Caco-2 (cell line): Measurements from ENCODE around the gene L3HYPDH. TPM values are rescaled to one million over a fixed set of nuclear protein-coding genes. Genes with fewer than 3 reads are reported as not detected.

ENCODE experiments used
- BruUV-seq: library from RNA; stranded (reverse); fragments of 400-500 nt; replicated peaks from 2 replicates; lab custom pipeline; 2021; lab: Mats Ljungman, UMichigan
- CTCF ChIA-PET: fragments of 300-600 bp; sonication (Branson Sonifier 250); formaldehyde crosslinking; loops from one replicate; lab custom pipeline; 2022; ENCODE audit warnings: antibody characterized with exemption; lab: Charles Lee
- POLR2A ChIA-PET: fragments of 300-600 bp; sonication (Branson Sonifier 250); formaldehyde crosslinking; loops from one replicate; lab custom pipeline; 2022; ENCODE audit warnings: antibody characterized with exemption; lab: Charles Lee
- DNase-seq, 2 experiments: peaks; one replicate each; pipeline versions ENCODE4 v3.0.0 to v3.0.0-alpha.2; 2020 to 2022
- H3K27me3 ChIP-seq: replicated peaks from 2 replicates; pipeline ENCODE4 v1.6.0; 2011; ENCODE audit warnings: low read length; ENCODE audit not compliant: control insufficient read depth, insufficient read depth
- H3K36me3 ChIP-seq: 2 replicates; pipeline ENCODE4 v1.5.1; 2011; ENCODE audit warnings: low read length; ENCODE audit not compliant: control insufficient read depth, insufficient read depth
- H3K4me1 ChIP-seq: fragments of 250-450 bp; sonication (Bioruptor Pico); 2 replicates; pipeline ENCODE4 v1.5.1; 2020; ENCODE audit warnings: mild to moderate bottlenecking
- H3K4me3 ChIP-seq: 2 replicates; pipeline ENCODE4 v1.5.1; 2011; ENCODE audit warnings: low read depth, mild to moderate bottlenecking, control low read depth, low read length
- H3K9me3 ChIP-seq: fragments of 250-450 bp; sonication (Bioruptor Pico); 2 replicates; pipeline ENCODE4 v1.5.1; 2020; ENCODE audit warnings: mild to moderate bottlenecking, moderate library complexity
- H3K27ac Mint-ChIP-seq: one replicate; pipeline ENCODE4 v1.8.0; 2022; ENCODE audit warnings: mixed read lengths; ENCODE audit not compliant: unreplicated experiment
- H3K27me3 Mint-ChIP-seq: one replicate; pipeline ENCODE4 v1.8.0; 2022; ENCODE audit warnings: mixed read lengths; ENCODE audit not compliant: insufficient read depth, unreplicated experiment
- H3K36me3 Mint-ChIP-seq: one replicate; pipeline ENCODE4 v1.8.0; 2022; ENCODE audit warnings: mild to moderate bottlenecking, mixed read lengths; ENCODE audit not compliant: insufficient read depth, unreplicated experiment
- H3K4me1 Mint-ChIP-seq: one replicate; pipeline ENCODE4 v1.8.0; 2022; ENCODE audit warnings: low read depth, mixed read lengths; ENCODE audit not compliant: unreplicated experiment
- H3K4me3 Mint-ChIP-seq: one replicate; pipeline ENCODE4 v1.8.0; 2022; ENCODE audit warnings: mild to moderate bottlenecking, moderate library complexity, mixed read lengths; ENCODE audit not compliant: unreplicated experiment
- H3K9me3 Mint-ChIP-seq: one replicate; pipeline ENCODE4 v1.8.0; 2022; ENCODE audit warnings: mixed read lengths; ENCODE audit not compliant: unreplicated experiment
- CTCF ChIP-seq, 2 experiments: fragments of 200-600 bp in 1 of 2; IDR thresholded peaks; 1 replicate in 1 of 2; 2 replicates in 1 of 2; pipeline versions ENCODE4 v1.5.1 to v1.8.0; 2011 to 2022; ENCODE audit warnings: antibody characterized with exemption in 1 of 2, control low read depth in 1 of 2, inconsistent platforms in 1 of 2, low read depth in 1 of 2, low read length in 1 of 2, mild to moderate bottlenecking in 1 of 2, moderate library complexity in 1 of 2; ENCODE audit not compliant: insufficient read depth in 1 of 2, severe bottlenecking in 1 of 2, unreplicated experiment in 1 of 2
- intact Hi-C: fragments of 100-400 bp; cut with micrococcal nuclease; formaldehyde crosslinking; loops from one replicate; pipeline ENCODE4 v1.10.0; 2022; ENCODE audit not compliant: unreplicated experiment
- total RNA-seq: library from RNA; stranded (reverse); gene quantifications from 2 replicates; pipeline ENCODE4 v1.2.3, GENCODE V29; 2022

Gene L3HYPDH
- total RNA-seq, 1 experiment from 2014 or later: 15.7 TPM

- H3K4me1 Mint-ChIP-seq: no peaks in the 10 kb centered on the region
- H3K27me3 ChIP-seq: no peaks in the 10 kb centered on the region
- ChIA-PET POLR2A (interaction anchor here (0.5 kb wide), 1 partner anchor 301 kb away, joined by 3 read pairs; no protein-coding TSS in a partner anchor), CTCF (no interaction called here)
- H3K36me3 ChIP-seq: no peaks in the 10 kb centered on the region
- H3K27ac Mint-ChIP-seq: no peak overlapping the region
- no TSS peak for BruUV-seq
- peaks cover 3% of the 10 kb centered on the region for H3K27me3 Mint-ChIP-seq
- no peaks in the 10 kb centered on the region for H3K9me3 Mint-ChIP-seq
- no peak for TF ChIP-seq CTCF (IDR thresholded peaks at IDR 0.05; ENCODE audit: insufficient read depth in 1 of 2, low read depth in 1 of 2, low read length in 1 of 2, severe bottlenecking in 1 of 2, unreplicated experiment in 1 of 2)
- H3K4me3 Mint-ChIP-seq: no peak overlapping the region
- no peak for DNase-seq
- H3K4me1 ChIP-seq: no peaks in the 10 kb centered on the region
- H3K36me3 Mint-ChIP-seq: no peaks in the 10 kb centered on the region
- H3K4me3 ChIP-seq: no peak overlapping the region
- no peaks in the 10 kb centered on the region for H3K9me3 ChIP-seq
- intact Hi-C loops: no loop called here
Measured at GRCh38 chr14:59435101-59435500, 49.1 kb downstream of the L3HYPDH start.

GRCh38 chr14:59429790-59430189 lies 54.4 kb downstream of the L3HYPDH start:
- CTCF ChIA-PET: no interaction called here
- intact Hi-C loops: no loop called here
- no TSS peak for BruUV-seq

GRCh38 chr14:59428581-59429012 lies 55.6 kb downstream of the L3HYPDH start:
- ChIA-PET POLR2A (no interaction called here), CTCF (interaction anchor here (0.6 kb wide), 2 partner anchors 300 to 952 kb away, joined by 3 to 5 read pairs; no protein-coding TSS in a partner anchor)
- Mint-ChIP-seq H3K27ac (no peak overlapping the region), H3K9me3 (no peaks in the 10 kb centered on the region), H3K4me3 (no peak overlapping the region), H3K36me3 (no peaks in the 10 kb centered on the region), H3K27me3 (peaks cover 13% of the 10 kb centered on the region), H3K4me1 (no peaks in the 10 kb centered on the region)
- no peaks in the 10 kb centered on the region for H3K27me3 ChIP-seq
- no peak for DNase-seq
- no peaks in the 10 kb centered on the region for H3K36me3 ChIP-seq
- intact Hi-C loops: no loop called here
- no TSS peak for BruUV-seq
- H3K4me1 ChIP-seq: no peaks in the 10 kb centered on the region
- no peaks in the 10 kb centered on the region for H3K9me3 ChIP-seq
- no peak overlapping the region for H3K4me3 ChIP-seq
- peak in 1 of 2 experiments; percentile 17 for TF ChIP-seq CTCF (IDR thresholded peaks at IDR 0.05; ENCODE audit: insufficient read depth in 1 of 2, low read depth in 1 of 2, low read length in 1 of 2, severe bottlenecking in 1 of 2, unreplicated experiment in 1 of 2)

More at GRCh38 chr14:59429790-59430189, 54.4 kb downstream of the L3HYPDH start:
- Mint-ChIP-seq H3K27me3 (peaks cover 12% of the 10 kb centered on the region), H3K4me1 (no peaks in the 10 kb centered on the region), H3K9me3 (no peaks in the 10 kb centered on the region), H3K36me3 (no peaks in the 10 kb centered on the region), H3K4me3 (no peak overlapping the region), H3K27ac (no peak overlapping the region)
- POLR2A ChIA-PET: no interaction called here
- no peak overlapping the region for H3K4me3 ChIP-seq
- no peaks in the 10 kb centered on the region for H3K4me1 ChIP-seq
- TF ChIP-seq CTCF (IDR thresholded peaks at IDR 0.05; ENCODE audit: insufficient read depth in 1 of 2, low read depth in 1 of 2, low read length in 1 of 2, severe bottlenecking in 1 of 2, unreplicated experiment in 1 of 2): no peak
- H3K36me3 ChIP-seq: no peaks in the 10 kb centered on the region
- no peaks in the 10 kb centered on the region for H3K9me3 ChIP-seq
- no peak for DNase-seq
- H3K27me3 ChIP-seq: no peaks in the 10 kb centered on the region
